Effector CD4-positive, alpha-beta T cell (primary cell): ENCODE measurements around the gene CCDC24.

Experiments
- DNase-seq: peaks from one replicate; pipeline ENCODE4 v3.0.0-alpha.2; 2020

CCDC24 gene

DNA sequence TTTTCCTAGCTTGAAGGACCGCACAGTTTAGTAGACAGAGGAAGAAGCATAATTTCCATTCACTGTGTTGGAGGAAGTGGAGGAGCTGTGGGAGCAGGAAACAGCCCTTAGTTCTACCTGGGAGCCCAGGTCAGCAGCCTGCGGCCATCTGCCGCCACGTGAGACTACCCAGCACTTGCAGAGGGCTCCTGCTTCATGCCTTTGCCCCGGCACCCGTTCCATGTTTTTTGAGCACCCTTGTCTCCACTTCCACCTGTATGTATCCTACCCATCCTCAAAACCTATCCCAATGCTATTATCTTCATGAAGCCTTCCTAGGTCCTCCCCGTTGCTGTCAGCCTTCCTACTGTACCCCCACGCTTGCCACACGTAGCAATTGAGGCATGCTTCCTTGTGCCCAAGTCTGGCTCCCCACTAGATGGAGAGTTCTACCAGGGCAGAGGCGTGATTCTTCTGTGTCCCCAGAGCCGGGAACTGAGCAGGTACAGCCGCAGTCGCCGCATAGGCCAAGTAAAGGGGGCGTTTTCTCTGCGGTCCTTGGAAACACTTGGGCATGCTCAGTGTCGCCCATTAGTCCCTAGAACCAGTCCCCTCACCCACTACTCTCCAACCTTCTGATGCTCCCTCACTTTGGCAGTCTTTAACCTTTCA is 38.0 kb downstream of the CCDC24 start:
- no peak for DNase-seq

DNA sequence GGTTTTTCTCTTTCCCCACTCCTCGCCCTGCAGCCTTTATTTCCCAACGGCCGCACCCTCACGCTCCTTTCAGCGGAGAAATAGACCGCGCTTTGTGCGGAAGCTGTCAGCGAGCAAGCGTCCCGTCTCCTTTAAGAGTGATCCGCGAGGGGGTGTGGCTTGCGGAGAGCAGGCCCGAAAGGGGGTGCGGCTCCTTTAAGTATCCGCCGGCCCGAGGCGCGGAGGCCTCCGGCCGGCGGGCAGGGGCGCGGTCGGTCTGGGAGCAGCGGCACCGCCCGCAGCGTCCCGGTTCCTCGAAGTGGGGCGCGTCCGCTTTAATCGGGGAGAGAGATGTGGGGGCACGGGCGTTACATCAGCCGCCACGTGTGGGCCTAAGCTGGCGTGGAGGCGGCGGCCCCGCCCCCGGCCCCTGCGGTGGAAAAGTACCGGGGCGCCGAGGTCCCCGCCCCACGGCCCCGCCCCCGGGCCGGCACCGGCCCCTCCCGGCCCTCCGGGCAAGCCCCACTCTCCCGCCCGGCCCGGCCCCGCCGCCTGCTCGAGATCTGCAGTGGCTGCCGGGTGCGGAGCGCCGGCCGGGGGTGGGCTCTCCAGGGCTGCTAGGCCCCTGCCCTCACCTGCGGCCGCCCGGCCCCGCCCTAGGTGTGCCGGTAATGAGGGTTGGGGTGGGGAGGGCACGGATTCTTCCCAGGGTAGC is 38.7 kb downstream of the CCDC24 start:
- peak; percentile 79 for DNase-seq

GRCh38 chr1:44030605-44031251 is 39.3 kb downstream of the CCDC24 start:
- DNase-seq = peak; percentile 41

DNA sequence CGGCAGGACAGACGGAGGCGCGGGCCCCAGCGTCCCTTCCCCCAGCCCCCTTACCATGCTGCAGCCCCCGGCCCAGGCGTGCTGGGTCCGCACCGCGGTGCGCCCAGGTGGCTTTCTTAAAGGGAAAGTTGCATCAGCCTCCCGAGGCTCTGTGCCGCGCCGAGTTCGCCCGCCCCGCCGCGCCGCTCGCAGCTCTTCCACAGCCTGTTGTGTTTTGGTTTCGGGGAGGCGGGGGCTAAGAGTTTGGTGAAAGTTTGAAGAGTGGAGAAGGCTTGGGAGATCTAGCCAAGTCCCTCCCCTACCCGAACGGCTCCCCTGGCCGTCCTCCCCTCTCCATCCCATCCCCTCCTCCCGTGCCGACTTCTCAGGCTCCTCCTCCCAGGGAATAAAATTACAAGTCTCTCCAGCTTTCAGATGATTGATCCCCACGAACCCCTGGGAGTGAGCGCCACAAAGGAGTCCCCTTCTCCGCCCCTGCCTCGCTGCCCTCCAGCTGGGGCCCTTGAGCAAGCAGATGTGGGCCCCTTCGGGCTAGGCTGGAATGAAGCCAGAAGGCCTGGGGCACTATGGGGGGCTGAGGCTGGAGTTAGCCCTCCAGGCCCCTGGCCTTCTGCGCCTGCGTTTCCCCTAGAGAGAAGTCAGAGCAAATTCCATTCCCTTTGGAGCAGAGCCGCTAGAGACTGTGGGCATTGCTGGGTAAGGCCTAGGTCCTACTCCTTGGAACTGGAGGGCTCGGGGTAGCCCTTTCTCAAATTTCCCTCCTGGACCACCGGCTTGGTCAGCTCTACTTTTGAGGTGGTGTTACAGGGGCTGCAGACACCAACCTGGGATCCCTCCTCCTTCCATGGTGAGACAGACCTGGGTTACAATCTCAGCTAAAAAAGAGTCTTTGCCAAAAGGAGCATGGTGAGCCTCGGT is 40.1 kb downstream of the CCDC24 start, which contains the start of gene SLC6A9:
Gene SLC6A9 (minus strand): TSS at position 211 of the 918 bp plus-strand sequence. CDS start 7,185 bp downstream, outside the sequence.
- DNase-seq = no peak

- DNase-seq = no peak
These were observed 40.9 kb downstream of the CCDC24 start for GRCh38 chr1:44032170-44032790.

DNA sequence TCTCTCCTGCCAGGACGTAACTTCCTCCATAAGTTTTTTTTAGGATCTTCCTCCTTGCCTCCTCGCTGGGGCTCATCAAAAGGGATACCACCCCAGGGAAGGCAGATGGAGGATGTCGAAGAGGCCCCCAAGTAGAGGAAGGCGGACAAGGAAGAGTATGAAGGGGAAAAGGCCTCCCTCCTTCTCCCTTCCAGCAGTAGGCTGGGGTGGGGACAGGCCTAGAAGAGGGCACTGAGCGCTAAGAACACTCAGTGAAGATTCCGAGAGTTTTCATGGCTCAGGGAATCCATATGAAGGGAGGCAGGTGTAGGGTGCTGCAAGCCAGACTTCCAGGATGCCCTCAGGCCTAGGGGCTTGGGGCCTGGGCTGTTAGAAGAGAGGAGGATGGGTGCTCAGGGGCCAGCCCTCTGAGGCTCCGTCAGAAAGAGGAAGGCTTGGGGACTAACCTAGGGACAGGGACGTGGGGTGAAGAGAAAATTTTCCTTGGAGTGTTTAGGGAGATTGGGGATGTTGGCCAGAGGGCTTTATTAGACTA is 41.7 kb downstream of the CCDC24 start:
- no peak for DNase-seq

DNA sequence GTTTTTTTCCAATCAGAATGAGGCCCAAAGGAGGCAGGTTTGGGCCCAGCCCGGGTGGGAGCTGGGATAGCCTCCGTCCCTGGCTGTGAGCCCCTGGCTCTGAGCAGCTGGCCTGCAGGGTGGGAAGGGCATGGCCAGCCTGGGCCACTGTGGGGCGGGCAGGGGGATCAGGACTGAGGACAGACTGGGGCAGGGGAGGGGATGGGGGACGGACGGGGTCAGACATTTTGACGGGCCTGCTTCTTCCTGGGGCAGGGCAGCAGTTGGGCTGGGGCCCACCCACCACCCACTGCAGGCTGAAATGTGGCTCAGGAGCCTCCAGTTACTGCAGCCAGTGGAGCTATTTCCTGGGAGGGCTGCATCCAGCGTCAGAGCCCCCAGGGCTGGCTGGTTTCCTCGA is 42.4 kb downstream of the CCDC24 start:
- DNase-seq = no peak

- DNase-seq = no peak
These were observed 43.0 kb downstream of the CCDC24 start for GRCh38 chr1:44034423-44034822.

- no peak for DNase-seq
These were observed 43.7 kb downstream of the CCDC24 start for GRCh38 chr1:44034976-44035716.

- DNase-seq = no peak
These were observed 44.5 kb downstream of the CCDC24 start for GRCh38 chr1:44035726-44036408.

DNA sequence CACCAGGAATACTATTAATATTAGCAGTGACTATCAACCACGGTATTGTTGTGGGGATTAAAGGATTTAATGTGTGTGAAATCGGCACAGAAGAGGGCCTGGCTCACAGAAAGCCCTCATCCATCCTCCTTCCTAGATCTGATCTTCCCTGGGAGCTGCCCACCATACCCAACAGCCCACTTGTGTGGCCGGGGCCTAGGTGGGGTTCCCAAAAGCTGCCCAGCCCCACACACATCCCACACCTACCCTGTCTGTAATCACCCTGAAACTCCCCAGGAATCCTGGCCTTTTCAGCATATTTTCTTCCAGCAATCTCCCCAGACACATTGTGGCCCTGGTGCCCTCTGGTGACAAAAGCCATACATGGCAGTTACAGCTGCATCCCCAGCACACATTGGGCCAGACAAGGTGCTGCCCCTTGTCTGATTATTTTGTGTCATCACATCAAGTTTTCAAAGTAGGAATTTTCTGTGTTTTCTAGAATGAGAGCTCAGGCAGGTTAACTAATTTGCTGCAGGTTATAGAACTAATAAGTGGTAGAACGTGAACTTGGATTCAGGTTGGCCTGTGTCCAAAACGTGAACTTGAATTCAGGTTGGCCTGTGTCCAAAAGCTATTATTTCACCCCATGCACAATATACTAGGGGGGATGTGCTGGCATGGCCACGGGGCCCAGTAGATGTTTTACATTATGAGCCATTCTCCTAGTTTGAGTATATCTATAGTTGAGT is 45.2 kb downstream of the CCDC24 start:
- peak; percentile 49 for DNase-seq

GRCh38 chr1:44037154-44037553 is 45.8 kb downstream of the CCDC24 start:
- no peak for DNase-seq

- DNase-seq = no peak
These were observed 47.7 kb downstream of the CCDC24 start for GRCh38 chr1:44038876-44039657.

DNA sequence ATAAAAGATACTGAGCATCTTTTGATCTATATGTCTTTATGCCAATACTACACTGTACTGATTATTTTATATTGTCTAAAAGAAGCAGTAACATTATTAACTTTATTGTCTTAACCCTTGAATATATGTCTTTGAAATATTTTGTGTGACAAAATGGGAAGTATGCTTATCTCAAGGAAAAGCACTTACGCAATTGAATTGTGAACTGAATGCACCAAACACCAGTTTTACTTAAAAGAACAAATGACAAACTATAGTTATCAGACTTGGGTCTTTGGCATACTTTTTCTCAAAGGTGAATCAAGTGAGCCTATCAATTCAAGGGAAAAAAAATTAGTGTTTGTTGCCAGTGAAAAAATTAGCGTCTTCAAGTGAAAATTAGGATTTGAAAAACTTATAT is 49.0 kb downstream of the CCDC24 start:
- no peak for DNase-seq

GRCh38 chr1:44040846-44041245 is 49.4 kb downstream of the CCDC24 start:
- no peak for DNase-seq

GRCh38 chr1:44043176-44044070 is 52.0 kb downstream of the CCDC24 start:
- no peak for DNase-seq

GRCh38 chr1:44044071-44044801 is 52.8 kb downstream of the CCDC24 start:
- no peak for DNase-seq
